Left forelimb (tissue), 1 donor: ENCODE measurements around the gene SLC35F3.

Source experiments
- DNase-seq: peaks from one replicate; pipeline ENCODE4 v3.0.0-alpha.2; 2018; ENCODE audit warnings: low spot score

Gene SLC35F3

DNA sequence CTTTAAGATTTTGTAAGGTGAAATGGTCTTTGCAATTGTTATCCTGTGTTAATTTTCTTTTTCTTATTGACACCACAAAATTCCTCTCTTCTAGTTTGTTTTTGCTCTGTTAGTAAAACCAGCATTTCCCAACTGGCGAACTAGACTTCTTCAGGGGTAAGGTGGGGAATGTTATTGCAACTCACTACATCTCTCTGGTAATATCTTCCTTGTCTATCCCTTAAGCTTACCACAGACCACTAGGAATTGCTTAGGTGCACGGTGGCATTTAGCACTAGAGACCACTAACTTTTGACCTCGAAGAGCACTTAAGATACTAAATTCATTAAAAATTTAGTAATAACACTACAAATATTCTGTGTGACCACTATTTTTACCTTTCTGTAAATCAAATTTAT is 464.6 kb downstream of the SLC35F3 start:
- DNase-seq: no peak

- DNase-seq: no peak
Measured at GRCh38 chr1:234369784-234370183, 465.3 kb downstream of the SLC35F3 start.

DNA sequence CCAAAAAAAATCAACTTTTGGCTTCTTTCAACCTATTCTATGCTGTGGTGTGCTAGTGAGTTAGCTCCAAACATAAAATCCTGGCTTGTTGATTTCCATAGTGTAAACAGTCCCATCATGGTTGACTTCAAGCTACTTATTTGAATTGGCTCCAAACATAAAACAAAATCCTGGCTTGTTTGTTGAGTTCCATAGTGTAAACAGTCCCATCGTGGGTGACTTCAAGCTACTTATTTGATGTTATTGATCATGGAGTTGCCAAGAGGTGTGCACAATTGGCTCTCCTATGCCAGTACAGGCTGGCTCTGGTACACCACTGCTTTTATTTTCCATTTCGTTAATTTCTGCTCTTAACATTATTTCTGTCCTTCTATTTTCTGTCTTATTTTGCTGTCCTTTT is 466.9 kb downstream of the SLC35F3 start:
- no peak for DNase-seq

DNA sequence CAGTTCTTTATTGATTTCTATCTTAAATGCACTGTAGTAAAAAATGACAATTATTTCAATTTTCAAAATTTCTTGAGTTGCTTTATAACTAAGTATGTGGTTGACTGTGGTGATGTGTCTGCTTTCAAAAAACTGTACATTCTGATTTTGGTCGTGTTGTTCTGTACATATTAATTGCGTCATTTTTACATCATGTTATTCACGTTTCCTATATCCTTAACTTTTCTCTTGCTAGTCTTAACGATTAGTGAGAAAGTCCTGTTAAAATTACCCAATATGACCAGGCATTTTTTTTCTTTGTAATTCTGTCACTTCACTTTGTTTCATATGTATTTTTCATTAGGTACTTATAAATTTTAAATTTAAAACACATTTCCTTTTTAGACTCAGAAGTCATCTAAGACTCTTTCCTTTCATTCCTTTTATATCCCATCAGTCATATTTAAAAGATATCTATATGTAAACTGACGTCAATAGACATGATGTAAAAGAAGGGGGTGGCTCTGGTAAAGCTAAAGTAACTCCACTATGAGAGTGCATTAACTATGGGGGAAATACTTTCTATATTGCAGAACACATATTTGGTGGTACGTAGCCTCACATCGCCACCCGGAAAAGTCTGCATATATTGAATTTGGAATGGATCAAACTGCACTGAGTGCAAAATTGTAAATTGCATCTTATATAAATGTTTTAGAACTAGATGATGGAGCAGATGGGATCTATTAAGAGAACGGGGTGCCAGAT is 467.7 kb downstream of the SLC35F3 start:
- no peak for DNase-seq

DNA sequence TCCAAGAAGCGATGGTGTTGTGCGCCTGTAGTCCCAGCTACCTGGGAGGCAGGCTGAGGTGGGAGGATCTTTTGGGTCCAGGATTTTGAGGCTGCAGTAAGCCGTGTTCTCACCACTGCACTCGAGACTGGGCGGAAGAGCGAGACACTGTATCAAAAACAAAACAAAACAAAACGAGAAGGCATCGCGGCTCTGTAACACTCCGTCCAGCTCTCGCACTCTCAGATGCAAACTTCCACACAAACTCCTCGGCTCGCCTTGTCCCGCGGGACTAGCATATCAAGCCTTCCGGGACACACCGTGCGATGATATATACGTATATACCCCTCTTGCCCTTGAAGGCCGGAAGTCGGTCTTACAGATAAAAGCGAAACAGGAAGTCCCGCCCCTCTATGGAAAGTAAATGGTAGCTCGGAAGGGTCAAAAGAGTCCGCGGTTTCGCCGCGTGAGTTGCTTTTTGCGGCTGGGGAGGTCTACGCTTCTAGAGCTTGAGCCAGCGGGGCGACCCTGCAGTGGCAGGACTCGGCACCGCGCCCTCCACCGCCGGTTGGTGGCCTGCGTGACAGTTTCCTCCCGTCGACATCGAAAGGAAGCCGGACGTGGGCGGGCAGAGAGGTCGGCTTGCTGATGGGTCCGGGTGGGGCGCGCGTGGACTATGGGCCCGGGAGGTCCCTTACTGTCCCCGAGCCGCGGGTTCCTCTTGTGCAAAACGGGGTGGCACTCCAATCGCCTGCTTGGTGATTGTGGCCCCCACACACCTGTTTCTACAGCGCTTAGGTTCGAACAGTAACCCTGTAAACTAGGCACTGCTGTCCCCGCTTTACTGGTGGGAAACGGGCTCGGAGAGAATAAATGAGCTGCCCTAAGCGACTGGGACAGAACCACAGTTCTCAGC is 468.8 kb downstream of the SLC35F3 start, which contains the start of gene COA6:
COA6 (plus strand) TSS at position 393 of the 895 bp plus-strand sequence; CDS start at position 404, 11 bp downstream.
- peak; percentile 91 for DNase-seq

DNA sequence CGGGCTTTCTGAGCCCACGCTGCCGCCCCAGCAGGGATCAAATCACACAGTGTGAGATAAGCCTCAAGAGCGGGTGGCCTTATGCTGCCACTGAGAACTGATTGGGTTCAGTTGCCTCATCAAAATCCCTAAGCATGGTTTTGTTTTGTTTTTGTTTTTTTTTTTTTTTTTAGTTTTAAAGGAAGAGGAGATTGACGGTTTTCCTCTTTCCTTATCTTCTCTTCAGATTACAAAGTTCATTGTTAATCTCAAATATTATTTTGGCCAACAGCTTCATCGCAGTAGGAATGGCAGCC is 469.4 kb downstream of the SLC35F3 start:
- DNase-seq: no peak
